HG03060 (cell line): ENCODE results near the gene DSG2.
"Not testable (repeated sequence)": the region's sequence is repeated elsewhere in the genome, so short reads cannot be mapped to it uniquely, and the experiment has no call there.

Experiments used
- ATAC-seq: cut with Tn5 transposase; IDR thresholded peaks from one replicate; pipeline ENCODE4 v1.9.1; 2021; ENCODE audit warnings: low read depth, moderate number of reproducible peaks; ENCODE audit not compliant: unreplicated experiment

DSG2 gene

DNA sequence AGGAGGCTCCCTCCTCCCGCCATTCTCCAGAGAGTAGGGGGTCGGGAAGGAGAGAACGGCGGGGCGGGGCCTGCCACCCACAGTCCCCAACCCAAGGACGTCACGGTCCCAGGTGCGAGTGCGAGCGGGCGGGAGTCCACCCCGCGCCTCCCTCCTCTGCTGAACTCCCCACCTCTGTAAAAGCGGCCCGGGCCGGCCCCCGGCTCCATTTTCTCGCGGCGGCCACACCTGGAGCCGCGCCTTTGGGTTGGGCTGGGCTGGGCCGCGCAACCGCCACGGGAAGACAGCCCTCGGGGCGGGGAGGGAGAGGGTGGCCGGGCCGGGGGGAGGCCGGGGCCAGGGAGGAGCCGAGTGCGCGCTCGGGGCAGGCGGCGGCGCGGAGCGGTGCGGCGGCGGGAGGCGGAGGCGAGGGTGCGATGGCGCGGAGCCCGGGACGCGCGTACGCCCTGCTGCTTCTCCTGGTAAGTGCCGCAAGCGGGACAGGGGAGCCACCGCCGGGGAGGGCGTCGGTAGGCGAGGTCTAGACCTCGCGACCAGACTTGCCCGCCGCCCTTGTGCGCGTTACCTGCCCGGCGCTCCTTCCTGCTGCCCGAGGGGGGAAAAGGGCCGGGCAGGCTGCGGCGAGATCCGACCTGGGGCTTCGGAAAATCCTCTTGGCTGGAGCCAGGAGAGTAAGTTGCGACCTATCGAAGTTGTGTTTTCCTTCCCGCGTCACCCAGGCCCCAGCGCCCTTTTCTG, at the start of gene DSG2:
TSS of gene DSG2 (plus strand) at position 342 of the 738 bp plus-strand sequence. CDS start at position 417, 75 bp downstream.
- no peak for ATAC-seq

- no peak for ATAC-seq
Measured at GRCh38 chr18:31450409-31450808, 47.6 kb upstream of the DSG2 start.

DNA sequence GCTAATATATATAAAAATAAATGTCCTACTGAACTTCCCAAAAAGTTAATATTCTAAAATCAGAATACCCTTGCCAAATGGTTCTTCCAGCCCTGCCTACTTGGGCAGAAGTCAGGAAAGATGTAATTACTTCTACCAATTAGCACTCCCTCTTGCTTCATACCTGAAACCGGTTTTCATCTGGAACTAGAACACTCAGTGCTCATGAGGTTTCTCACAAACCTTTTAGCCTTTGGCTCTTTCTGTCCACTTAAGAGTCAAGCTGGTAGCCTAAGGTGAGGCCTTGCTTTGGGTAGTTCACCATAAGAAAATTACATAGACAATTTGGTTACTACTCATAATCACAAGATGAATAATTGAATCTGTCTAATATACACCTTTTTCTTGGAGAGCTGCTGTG, 46.4 kb upstream of the DSG2 start:
- no peak for ATAC-seq

GRCh38 chr18:31454066-31454708, 43.8 kb upstream of the DSG2 start:
- ATAC-seq, result no peak

DNA sequence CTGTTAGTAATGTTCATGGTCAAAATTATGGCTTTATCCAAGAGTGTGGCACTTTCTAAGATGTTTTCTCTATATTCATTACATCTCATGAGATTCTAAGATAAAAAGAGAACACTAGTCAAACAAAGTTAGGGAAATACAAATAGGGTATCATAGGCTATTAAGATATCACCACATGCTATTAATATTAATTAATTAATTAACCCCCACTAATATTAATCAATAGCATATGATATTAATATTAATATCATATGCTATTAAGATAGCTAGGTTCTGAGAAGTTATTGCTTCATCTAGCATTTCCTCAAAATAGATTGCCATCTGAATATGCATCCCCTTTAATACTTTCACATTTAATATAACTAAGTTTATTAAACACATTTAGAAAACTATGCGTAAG, 28.3 kb upstream of the DSG2 start:
- no peak for ATAC-seq

- ATAC-seq, result no peak
Measured at GRCh38 chr18:31478688-31479087, 19.3 kb upstream of the DSG2 start.

DNA sequence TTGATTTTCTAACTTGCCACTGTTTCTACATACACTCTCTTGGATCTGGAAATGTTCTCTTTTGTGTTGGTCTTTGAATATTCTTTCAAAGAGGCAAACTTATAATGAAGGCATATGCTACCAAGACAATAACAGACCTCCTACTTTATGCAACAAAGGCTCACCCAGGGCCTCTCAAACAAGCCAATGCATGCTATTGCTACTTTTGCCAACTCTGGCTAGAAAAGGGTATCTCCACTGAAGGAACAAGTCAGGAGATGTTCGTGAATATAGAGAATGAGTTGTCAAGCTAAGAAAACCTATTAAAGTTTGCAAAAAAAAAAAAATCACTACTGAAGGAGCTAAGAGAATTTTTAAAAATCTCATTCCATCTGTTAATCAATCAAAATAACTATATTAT, 15.9 kb upstream of the DSG2 start:
- no peak for ATAC-seq

GRCh38 chr18:31483396-31483795, 14.6 kb upstream of the DSG2 start:
- ATAC-seq, result no peak

DNA sequence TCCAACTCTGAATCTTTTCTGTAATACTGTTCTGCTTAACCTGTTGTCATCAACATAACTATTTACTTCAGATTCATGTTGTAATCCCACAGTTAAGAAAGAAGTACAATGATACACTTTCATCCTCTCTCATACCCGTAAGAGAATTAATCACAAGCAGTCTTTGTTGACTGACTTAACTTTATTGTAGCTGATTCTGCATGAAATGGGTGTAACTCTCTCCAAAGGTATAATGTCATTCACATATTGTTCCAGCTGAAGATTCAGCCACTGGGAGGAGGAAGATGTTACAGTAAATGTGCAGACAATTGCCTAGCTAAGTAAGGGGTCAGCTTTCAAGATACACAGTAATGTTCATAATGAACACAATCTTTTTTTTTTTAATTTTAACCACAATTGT, 13.5 kb upstream of the DSG2 start:
- no peak for ATAC-seq

DNA sequence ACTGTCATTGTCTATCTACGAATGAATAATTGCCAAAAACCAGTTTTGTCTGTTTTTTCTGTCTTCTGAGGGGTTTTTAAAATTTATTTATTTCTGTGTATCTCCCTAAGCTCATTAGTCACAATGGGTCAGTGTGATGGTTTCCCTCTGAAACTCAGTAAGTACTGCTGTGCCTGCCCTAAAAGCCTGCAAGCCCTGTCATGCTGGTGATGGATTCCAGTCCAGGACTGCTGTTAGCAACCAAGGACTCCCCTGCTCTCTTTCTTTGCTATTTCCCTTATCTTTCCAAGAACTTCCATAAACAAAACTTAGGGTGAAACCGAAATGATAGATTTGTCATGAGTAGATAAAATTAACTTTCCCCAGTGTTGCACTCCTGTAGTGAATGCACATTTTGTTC, 11.8 kb upstream of the DSG2 start:
- no peak for ATAC-seq

DNA sequence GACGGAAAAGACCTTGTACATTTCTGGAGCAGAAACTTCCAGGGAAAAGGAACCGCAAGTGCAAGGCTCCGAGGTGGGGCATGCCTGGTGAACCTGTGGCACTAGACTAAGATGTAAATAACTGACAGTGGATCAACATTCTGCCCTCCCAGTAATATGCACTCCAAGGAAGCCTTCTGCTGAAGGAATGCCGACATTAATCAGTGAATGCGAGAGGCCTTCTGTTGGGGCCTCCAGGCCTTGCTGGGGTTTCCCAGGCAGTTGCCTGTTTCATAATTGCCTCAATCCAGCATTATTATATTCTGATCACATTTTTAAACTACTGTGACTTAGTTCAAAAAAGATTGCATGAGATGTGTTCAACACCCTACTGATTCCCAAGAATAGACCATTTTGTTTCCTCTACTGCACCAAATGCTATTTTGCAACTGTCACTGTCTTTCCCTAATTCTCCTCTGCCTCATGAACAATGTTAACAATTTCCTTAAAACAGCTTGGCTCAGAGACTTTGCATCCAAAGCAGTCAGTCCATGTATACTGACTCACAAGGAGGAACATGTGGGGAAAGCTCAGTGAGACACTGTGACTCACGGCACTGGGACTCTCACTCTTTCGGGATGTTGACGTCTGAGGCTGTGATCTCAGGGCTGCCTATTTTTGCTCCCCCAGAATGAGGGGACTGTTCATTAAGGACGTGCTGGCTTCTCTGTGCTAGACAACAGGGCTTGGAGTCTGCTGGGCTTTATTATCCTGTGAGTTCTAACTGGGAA, 10.5 kb upstream of the DSG2 start:
- no peak for ATAC-seq

GRCh38 chr18:31489311-31489710, 8.7 kb upstream of the DSG2 start:
- ATAC-seq, result no peak

- ATAC-seq, result peak; percentile 80
Measured at GRCh38 chr18:31490387-31490786, 7.6 kb upstream of the DSG2 start.

DNA sequence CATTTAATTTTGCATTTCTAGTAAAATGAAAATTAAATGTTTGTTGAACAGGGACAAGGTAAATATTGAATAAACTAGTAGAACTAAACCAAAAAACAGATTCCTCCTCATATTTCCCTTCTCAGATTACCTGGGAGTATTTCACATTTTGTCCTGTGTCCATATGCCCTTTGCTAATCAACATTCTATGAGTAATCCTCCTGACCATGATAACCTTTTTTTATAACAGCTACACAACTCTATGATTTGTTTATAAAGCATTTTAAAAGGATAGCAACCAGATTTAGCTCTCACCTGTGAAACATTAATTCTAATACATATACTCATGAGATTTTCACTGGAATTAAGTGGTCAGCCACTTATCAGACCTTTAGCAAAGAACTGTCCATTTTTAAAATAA, 7.1 kb upstream of the DSG2 start:
- ATAC-seq, result no peak

DNA sequence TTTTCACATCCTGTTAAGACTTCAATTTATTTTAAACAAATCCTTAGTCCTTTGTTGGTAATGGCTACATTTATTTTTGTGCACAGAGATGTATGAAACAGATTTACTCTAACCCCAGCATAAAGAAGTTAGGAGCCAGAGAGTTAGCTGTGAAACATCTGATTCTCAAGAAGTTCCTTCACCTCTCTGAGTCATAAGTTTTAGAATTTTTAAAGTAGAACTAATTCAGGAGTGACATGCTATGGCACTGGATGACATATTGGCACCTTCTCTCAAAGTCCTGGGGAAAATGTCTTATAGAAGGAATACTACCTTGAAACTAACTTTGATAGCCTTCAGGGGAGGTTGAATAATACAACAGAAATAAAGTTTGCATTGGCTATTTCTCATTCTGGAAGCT, 6.4 kb upstream of the DSG2 start:
- no peak for ATAC-seq

- no peak for ATAC-seq
Measured at GRCh38 chr18:31492671-31493070, 5.3 kb upstream of the DSG2 start.

DNA sequence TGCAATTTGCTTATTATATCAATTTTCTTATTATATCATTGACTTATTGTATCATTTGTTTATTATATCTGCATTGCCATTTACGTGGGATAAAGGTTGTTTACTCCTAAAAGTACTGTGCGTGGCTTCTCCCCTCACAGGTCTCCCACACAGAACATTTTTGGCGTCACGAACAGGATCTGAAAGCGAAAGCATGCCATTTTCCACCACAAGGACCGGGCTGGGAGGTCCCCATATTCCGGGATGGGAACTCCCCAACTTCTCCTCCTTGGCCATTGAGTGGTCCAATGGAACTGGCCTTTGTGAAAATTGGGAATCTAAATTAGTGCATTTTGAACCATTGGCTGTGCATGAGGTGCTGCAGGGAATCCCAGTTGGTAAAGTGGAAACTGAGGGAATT, 4.8 kb upstream of the DSG2 start:
- ATAC-seq, result no peak

- no peak for ATAC-seq
Measured at GRCh38 chr18:31493941-31494340, 4.0 kb upstream of the DSG2 start.

- ATAC-seq, result not testable (repeated sequence)
Measured at GRCh38 chr18:31494705-31495244, 3.2 kb upstream of the DSG2 start.

- ATAC-seq, result no peak
Measured at GRCh38 chr18:31497404-31497835, 557 bp upstream of the DSG2 start.
